PFSK-1 (cell line): ENCODE data around the gene TDRD6.

Source experiments
- FOXP2 ChIP-seq: optimal IDR thresholded peaks from 2 replicates; pipeline ENCODE3; 2011; ENCODE audit warnings: borderline replicate concordance, control low read depth, inconsistent platforms; ENCODE audit not compliant: insufficient read depth; ENCODE audit errors: extremely low read length, extremely low read depth
- POLR2AphosphoS5 ChIP-seq: IDR thresholded peaks from 2 replicates; pipeline ENCODE4 v1.6.1; 2012; ENCODE audit warnings: low read depth, mild to moderate bottlenecking, control low read depth, low read length, moderate library complexity
- SIN3A ChIP-seq: IDR thresholded peaks from 2 replicates; pipeline ENCODE4 v1.6.1; 2012; ENCODE audit warnings: mild to moderate bottlenecking, low read length, moderate library complexity, borderline replicate concordance; ENCODE audit not compliant: insufficient read depth
- TAF1 ChIP-seq: IDR thresholded peaks from 2 replicates; pipeline ENCODE4 v1.6.1; 2012; ENCODE audit warnings: low read length, control low read depth, borderline replicate concordance; ENCODE audit not compliant: insufficient read depth
- TF ChIP-seq, protein P1 (sequence below), 2 experiments: IDR thresholded peaks; 2 replicates each; pipeline versions ENCODE4 v1.6.1 to v1.8.0; 2011 to 2012; ENCODE audit warnings: low read depth in 2 of 2, low read length in 2 of 2, control low read depth in 1 of 2, inconsistent platforms in 1 of 2, mild to moderate bottlenecking in 1 of 2, moderate library complexity in 1 of 2; ENCODE audit not compliant: insufficient read depth in 1 of 2

The TDRD6 gene

DNA sequence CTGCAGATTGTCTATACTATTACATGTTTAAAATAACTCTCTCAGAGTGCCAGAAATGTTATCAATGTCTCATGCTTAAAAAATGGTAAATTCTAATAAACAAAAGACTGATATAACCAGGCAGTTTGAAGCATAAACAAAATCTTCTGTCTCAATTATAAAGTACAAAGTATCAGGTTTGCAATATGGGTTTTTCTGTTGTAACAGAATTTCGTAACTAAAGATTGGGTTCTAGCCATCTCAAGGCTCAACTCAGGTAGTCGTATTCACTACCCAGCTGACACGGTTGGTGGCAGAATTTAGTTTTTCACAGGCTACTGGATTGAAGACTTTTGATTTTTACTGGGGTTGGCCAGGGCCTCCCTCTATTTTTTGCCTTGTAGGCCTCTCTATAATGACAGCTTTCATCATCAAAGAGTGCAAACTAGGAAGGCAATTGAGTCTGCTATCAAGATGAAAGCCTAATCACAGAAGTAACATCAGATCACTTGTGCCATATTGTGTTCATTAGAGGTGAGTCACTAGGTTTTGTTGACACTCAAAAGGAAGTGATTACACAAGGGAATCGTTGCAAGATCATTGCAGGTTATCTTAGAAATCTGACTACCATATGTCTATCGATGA is 38.7 kb upstream of the TDRD6 start:
- TF ChIP-seq, protein P1, sequence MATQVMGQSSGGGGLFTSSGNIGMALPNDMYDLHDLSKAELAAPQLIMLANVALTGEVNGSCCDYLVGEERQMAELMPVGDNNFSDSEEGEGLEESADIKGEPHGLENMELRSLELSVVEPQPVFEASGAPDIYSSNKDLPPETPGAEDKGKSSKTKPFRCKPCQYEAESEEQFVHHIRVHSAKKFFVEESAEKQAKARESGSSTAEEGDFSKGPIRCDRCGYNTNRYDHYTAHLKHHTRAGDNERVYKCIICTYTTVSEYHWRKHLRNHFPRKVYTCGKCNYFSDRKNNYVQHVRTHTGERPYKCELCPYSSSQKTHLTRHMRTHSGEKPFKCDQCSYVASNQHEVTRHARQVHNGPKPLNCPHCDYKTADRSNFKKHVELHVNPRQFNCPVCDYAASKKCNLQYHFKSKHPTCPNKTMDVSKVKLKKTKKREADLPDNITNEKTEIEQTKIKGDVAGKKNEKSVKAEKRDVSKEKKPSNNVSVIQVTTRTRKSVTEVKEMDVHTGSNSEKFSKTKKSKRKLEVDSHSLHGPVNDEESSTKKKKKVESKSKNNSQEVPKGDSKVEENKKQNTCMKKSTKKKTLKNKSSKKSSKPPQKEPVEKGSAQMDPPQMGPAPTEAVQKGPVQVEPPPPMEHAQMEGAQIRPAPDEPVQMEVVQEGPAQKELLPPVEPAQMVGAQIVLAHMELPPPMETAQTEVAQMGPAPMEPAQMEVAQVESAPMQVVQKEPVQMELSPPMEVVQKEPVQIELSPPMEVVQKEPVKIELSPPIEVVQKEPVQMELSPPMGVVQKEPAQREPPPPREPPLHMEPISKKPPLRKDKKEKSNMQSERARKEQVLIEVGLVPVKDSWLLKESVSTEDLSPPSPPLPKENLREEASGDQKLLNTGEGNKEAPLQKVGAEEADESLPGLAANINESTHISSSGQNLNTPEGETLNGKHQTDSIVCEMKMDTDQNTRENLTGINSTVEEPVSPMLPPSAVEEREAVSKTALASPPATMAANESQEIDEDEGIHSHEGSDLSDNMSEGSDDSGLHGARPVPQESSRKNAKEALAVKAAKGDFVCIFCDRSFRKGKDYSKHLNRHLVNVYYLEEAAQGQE (IDR thresholded peaks at IDR 0.05; ENCODE audit: insufficient read depth in 1 of 2, low read depth in 2 of 2, low read length in 2 of 2), result no peak
- TF ChIP-seq POLR2AphosphoS5 (no peak), SIN3A (no peak), FOXP2 (no peak), TAF1 (no peak)

DNA sequence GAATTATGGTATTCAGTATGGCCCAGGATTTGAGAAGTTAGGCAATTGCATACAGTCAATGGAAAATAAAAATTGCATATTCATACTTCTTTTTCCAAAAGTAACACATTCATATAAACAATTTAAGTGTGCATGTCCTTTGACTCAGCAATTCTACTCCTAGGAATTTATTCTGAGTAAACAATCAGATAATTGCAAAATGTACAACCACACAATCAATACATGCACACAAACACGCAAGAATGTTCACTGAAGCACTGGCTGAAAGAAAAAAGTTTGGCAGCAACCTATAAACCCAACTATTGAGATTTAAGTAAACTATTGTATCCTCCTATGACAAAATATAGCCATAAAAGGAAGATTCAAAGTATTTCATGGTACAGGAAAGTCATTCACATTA is 36.7 kb upstream of the TDRD6 start:
- TF ChIP-seq SIN3A (no peak), FOXP2 (no peak), POLR2AphosphoS5 (no peak), TAF1 (no peak)
- TF ChIP-seq, protein P1 (IDR thresholded peaks at IDR 0.05; ENCODE audit: insufficient read depth in 1 of 2, low read depth in 2 of 2, low read length in 2 of 2), result no peak

DNA sequence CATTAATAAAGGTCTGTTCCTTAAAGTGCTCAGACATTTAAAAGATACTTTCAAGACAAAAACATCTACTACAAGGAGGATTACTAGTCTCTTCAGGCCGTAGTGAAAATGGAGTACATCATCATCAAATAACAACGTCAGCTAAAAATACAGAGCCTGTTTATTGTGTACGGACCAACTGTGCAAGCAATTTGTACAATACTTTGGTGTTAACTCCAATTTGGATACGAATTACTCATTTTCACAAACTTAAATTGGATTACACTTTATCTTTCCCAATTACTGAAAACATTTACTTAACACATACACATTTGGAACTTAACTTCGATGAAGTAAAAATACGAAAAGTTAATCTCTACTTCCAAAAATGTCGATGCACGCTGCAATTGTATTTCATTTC is 35.9 kb upstream of the TDRD6 start:
- TF ChIP-seq POLR2AphosphoS5 (no peak), FOXP2 (no peak), SIN3A (no peak), TAF1 (no peak)
- TF ChIP-seq, protein P1 (IDR thresholded peaks at IDR 0.05; ENCODE audit: insufficient read depth in 1 of 2, low read depth in 2 of 2, low read length in 2 of 2), result no peak

DNA sequence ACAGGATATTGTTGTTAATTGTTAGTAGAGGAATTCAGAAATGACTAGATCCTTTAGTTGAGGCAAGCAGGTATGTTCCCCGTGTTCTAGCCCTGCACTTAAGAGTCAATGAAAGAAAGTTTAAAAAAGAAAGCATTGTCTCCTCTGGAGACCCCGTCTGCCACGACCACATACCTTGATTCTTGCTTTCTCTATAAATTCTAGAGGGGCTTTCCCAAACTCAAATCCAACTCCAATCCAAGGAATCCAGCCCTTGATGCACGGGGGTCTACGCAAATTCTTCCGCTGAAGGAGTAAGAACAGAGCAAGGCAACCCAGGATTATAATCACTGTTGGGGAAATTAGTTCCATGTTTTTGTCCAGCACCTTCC is 35.5 kb upstream of the TDRD6 start:
- TF ChIP-seq FOXP2 (no peak), TAF1 (no peak), SIN3A (no peak), POLR2AphosphoS5 (no peak)
- TF ChIP-seq, protein P1 (IDR thresholded peaks at IDR 0.05; ENCODE audit: insufficient read depth in 1 of 2, low read depth in 2 of 2, low read length in 2 of 2), result no peak
